GM23248 (cell line): Measurements from ENCODE around the gene ABCA1. TPM values are rescaled to one million over a fixed set of nuclear protein-coding genes. Genes with fewer than 3 reads are reported as not detected.
A peak's percentile ranks its signal among the peaks of the same experiment; 100 is the strongest.

Source experiments
- DNase-seq: peaks from one replicate; pipeline ENCODE4 v3.0.0-alpha.2; 2015
- H2AFZ ChIP-seq: fragments of 200-600 bp; sonication (generic); 2 replicates; pipeline ENCODE4 v1.6.1; 2016; ENCODE audit warnings: antibody characterized with exemption
- H3F3A ChIP-seq: fragments of 200-600 bp; sonication (generic); 2 replicates; pipeline ENCODE4 v1.6.1; 2016; ENCODE audit warnings: mild to moderate bottlenecking, antibody characterized with exemption, mixed run types; ENCODE audit not compliant: insufficient read depth
- H3K27ac ChIP-seq: fragments of 200-600 bp; sonication (generic); 2 replicates; pipeline ENCODE4 v1.5.1; 2016; ENCODE audit warnings: mild to moderate bottlenecking
- H3K27me3 ChIP-seq: fragments of 200-600 bp; sonication (generic); replicated peaks from 2 replicates; pipeline ENCODE4 v1.6.1; 2016; ENCODE audit warnings: mild to moderate bottlenecking; ENCODE audit not compliant: insufficient read depth
- H3K36me3 ChIP-seq: fragments of 200-600 bp; sonication (generic); 2 replicates; pipeline ENCODE4 v1.6.1; 2016; ENCODE audit warnings: low read depth, mild to moderate bottlenecking
- H3K4me1 ChIP-seq: fragments of 200-600 bp; sonication (generic); 2 replicates; pipeline ENCODE4 v1.6.1; 2016; ENCODE audit warnings: mild to moderate bottlenecking; ENCODE audit not compliant: insufficient read depth
- H3K4me2 ChIP-seq: fragments of 200-600 bp; sonication (generic); one replicate; pipeline ENCODE4 v1.6.1; 2016; ENCODE audit warnings: mild to moderate bottlenecking; ENCODE audit not compliant: unreplicated experiment
- H3K4me3 ChIP-seq: fragments of 200-600 bp; sonication (generic); 2 replicates; pipeline ENCODE4 v1.5.1; 2016; ENCODE audit warnings: mild to moderate bottlenecking
- H3K79me2 ChIP-seq: fragments of 200-600 bp; sonication (generic); 2 replicates; pipeline ENCODE4 v1.6.1; 2016; ENCODE audit warnings: mild to moderate bottlenecking; ENCODE audit not compliant: insufficient read depth
- H3K9ac ChIP-seq: fragments of 200-600 bp; sonication (generic); 2 replicates; pipeline ENCODE4 v1.6.1; 2016; ENCODE audit warnings: mild to moderate bottlenecking
- H3K9me2 ChIP-seq: fragments of 200-600 bp; sonication (generic); 2 replicates; pipeline ENCODE4 v1.6.1; 2016; ENCODE audit warnings: mixed run types, mild to moderate bottlenecking, moderate library complexity; ENCODE audit not compliant: insufficient read depth
- H3K9me3 ChIP-seq: fragments of 200-600 bp; sonication (generic); one replicate; pipeline ENCODE4 v1.6.1; 2017; ENCODE audit warnings: low read depth
- H4K20me1 ChIP-seq: fragments of 200-600 bp; sonication (generic); 2 replicates; pipeline ENCODE4 v1.6.0; 2016; ENCODE audit not compliant: insufficient read depth
- EZH2 ChIP-seq: fragments of 200-600 bp; sonication (generic); IDR thresholded peaks from 2 replicates; pipeline ENCODE4 v1.6.1; 2018; ENCODE audit warnings: antibody characterized with exemption, mild to moderate bottlenecking; ENCODE audit not compliant: insufficient read depth, poor library complexity, severe bottlenecking
- EZH2phosphoT487 ChIP-seq: fragments of 200-600 bp; sonication (generic); IDR thresholded peaks from 2 replicates; pipeline ENCODE4 v1.6.1; 2018; ENCODE audit warnings: antibody characterized with exemption, moderate library complexity, mild to moderate bottlenecking, low read depth; ENCODE audit not compliant: insufficient read depth
- WGBS, 2 experiments: methylation state at CpG; one replicate each; pipeline ENCODE4 v1.1.6; 2015 to 2017; ENCODE audit warnings: low lambda C conversion rate in 2 of 2, low coverage in 1 of 2; ENCODE audit errors: missing lambda C conversion rate in 2 of 2; 5-methylcytosine and 5-hydroxymethylcytosine counted together
- in situ Hi-C: fragments of 300-500 bp; cut with MboI; formaldehyde crosslinking; loops from 2 replicates; pipeline ENCODE4 v1.15.0; 2020
- polyA plus RNA-seq: library from polyadenylated mRNA; unstranded; fragments of >200 nt; fragmentation: Nextera tagmentation; extraction: Ambion mirVana; gene quantifications from 2 replicates; pipeline ENCODE4 v1.2.1, GENCODE V29; 2016
- total RNA-seq: library from RNA; depleted of rRNA; stranded (reverse); fragments of >200 nt; shearing (Covaris generic); gene quantifications from 2 replicates; pipeline ENCODE4 v1.2.3, GENCODE V29; 2014

The ABCA1 gene
- total and polyA plus RNA-seq, 2 experiments from 2014 or later, result 6.8 to 15.9 TPM

DNA sequence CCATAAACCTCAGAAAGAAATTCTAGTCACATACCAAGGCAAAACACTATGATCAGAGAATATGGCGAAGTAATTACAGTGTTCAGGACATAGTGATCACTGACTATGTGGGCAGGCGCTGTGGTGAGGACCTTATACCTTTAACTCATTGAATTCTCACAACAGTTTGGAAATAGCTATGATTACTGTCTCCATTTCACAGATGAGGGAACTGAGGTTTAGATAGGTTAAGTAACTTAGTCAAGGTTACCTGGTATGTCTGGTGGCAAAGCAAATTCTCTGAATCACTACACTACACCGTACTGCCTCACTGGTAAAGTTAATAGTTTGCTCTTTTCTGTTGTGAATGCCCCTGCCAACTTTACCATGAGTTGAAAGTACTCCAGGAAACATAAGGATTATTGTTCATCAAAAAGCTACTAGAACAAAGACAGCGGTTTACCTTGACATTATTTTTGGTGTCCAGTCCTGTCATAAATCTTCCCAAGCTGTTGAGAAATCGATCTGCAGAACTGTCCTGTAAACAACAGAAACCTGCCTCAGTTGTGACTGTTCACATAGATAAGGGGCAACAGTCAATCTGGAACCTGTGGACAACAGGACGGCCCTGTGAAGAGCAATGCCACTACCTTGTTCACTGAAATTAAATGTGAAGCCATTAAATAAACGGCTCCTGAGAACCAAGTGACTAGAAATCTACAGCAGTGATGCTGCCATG is 127.7 kb downstream of the ABCA1 start:
- no peaks in the 10 kb centered on the region for H3K9me3 ChIP-seq
- no peak overlapping the region for H3K4me3 ChIP-seq
- no peak overlapping the region for H2AFZ ChIP-seq
- 90 to 91% methylated on average over 7 of the region's 7 CpGs for WGBS, 2 experiments
- TF ChIP-seq EZH2phosphoT487 (no peak), EZH2 (no peak)
- H3F3A ChIP-seq, result no peaks in the 10 kb centered on the region
- in situ Hi-C loops, result no loop called here
- no peaks in the 10 kb centered on the region for H3K79me2 ChIP-seq
- H3K27me3 ChIP-seq, result no peaks in the 10 kb centered on the region
- no peaks in the 10 kb centered on the region for H3K4me1 ChIP-seq
- no peak overlapping the region for H3K4me2 ChIP-seq
- no peak overlapping the region for H3K9ac ChIP-seq
- H3K36me3 ChIP-seq, result peaks cover 6% of the 10 kb centered on the region; the same call in 1 of the 2 replicates
- no peaks in the 10 kb centered on the region for H3K9me2 ChIP-seq
- H4K20me1 ChIP-seq, result no peaks in the 10 kb centered on the region
- no peak overlapping the region for H3K27ac ChIP-seq
- DNase-seq, result no peak

- no peak overlapping the region for H2AFZ ChIP-seq
- H3F3A ChIP-seq, result no peaks in the 10 kb centered on the region
- WGBS, 2 experiments, result 63 to 67% methylated on average over 5 of the region's 5 CpGs
- H3K27ac ChIP-seq, result no peak overlapping the region
- no peaks in the 10 kb centered on the region for H3K27me3 ChIP-seq
- no peak overlapping the region for H3K9ac ChIP-seq
- no peak overlapping the region for H3K4me2 ChIP-seq
- H3K79me2 ChIP-seq, result no peaks in the 10 kb centered on the region
- no peak overlapping the region for H3K4me3 ChIP-seq
- TF ChIP-seq EZH2phosphoT487 (no peak), EZH2 (no peak)
- no peak for DNase-seq
- no peaks in the 10 kb centered on the region for H3K9me2 ChIP-seq
- no peaks in the 10 kb centered on the region for H3K4me1 ChIP-seq
- in situ Hi-C loops, result no loop called here
- no peaks in the 10 kb centered on the region for H4K20me1 ChIP-seq
- no peaks in the 10 kb centered on the region for H3K9me3 ChIP-seq
- H3K36me3 ChIP-seq, result 0 out of 2 replicates have a peak, but pooled peaks cover 12% of the 10 kb centered on the region
These were observed 129.6 kb downstream of the ABCA1 start for GRCh38 chr9:104798209-104798995.

DNA sequence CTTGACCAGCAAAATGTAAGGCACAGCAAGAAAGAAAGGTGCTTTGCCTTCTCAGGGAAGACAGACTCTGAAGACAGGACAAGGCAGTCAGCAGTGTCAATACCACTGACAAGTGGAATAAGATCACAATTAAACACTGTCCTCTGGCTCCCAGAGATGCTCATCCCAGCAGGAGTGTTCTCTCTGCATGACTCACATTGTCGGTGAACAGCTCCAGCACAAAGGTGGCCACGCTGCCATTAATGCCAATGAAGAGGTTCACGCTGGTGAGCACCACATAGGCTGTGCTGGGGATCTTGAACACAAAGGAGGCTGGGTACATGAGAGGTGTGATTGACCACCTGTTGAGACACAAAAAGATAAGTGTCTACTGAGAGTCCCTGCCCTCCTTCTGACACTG is 132.1 kb downstream of the ABCA1 start:
- 98 to 100% methylated on average over 3 of the region's 3 CpGs for WGBS, 2 experiments
- Histone ChIP-seq H3K9me2 (no peaks in the 10 kb centered on the region), H3K4me2 (no peak overlapping the region), H2AFZ (no peak overlapping the region), H3K79me2 (no peaks in the 10 kb centered on the region), H3K27me3 (no peaks in the 10 kb centered on the region), H3K9me3 (no peaks in the 10 kb centered on the region), H3K27ac (no peak overlapping the region), H3K4me1 (no peaks in the 10 kb centered on the region), H3F3A (no peaks in the 10 kb centered on the region), H4K20me1 (no peaks in the 10 kb centered on the region), H3K4me3 (no peak overlapping the region), H3K9ac (no peak overlapping the region), H3K36me3 (0 out of 2 replicates have a peak, but pooled peaks cover 12% of the 10 kb centered on the region)
- in situ Hi-C loops, result no loop called here
- no peak for TF ChIP-seq EZH2phosphoT487
- TF ChIP-seq EZH2, result no peak
- no peak for DNase-seq

DNA sequence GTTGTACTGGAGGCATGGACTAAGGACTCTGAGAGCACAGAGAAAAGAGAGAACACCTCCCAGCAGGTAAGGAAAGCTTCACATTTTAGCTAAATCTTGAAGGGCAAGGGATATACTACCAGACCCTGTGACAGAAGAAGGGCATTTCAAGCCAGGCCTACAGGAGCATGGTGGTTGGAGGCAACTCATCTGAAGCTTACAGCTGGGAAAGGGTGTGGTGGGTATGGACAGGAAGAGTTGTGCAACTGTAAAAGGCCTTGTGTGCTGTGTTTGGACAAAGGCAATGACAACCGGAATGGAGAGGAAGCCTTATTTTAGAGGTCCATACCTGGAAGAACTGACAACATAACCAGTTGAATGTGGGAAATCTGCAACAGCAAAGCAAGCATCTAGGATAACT is 132.9 kb downstream of the ABCA1 start:
- no peaks in the 10 kb centered on the region for H3K79me2 ChIP-seq
- H3F3A ChIP-seq, result no peaks in the 10 kb centered on the region
- no peak overlapping the region for H3K27ac ChIP-seq
- DNase-seq, result peak; percentile 28
- no peak overlapping the region for H3K4me2 ChIP-seq
- no peak for TF ChIP-seq EZH2
- no peak for TF ChIP-seq EZH2phosphoT487
- H2AFZ ChIP-seq, result no peak overlapping the region; the same call in 1 of the 2 replicates
- WGBS, 2 experiments, result 67 to 71% methylated on average over 1 of the region's 1 CpG
- H4K20me1 ChIP-seq, result no peaks in the 10 kb centered on the region
- no peaks in the 10 kb centered on the region for H3K27me3 ChIP-seq
- no peaks in the 10 kb centered on the region for H3K4me1 ChIP-seq
- no peaks in the 10 kb centered on the region for H3K9me3 ChIP-seq
- no peak overlapping the region for H3K9ac ChIP-seq
- no peak overlapping the region for H3K4me3 ChIP-seq
- no peaks in the 10 kb centered on the region for H3K9me2 ChIP-seq
- H3K36me3 ChIP-seq, result 0 out of 2 replicates have a peak, but pooled peaks cover 12% of the 10 kb centered on the region
- in situ Hi-C loops, result no loop called here
